Mucosa of stomach (tissue), 1 donor: ENCODE results near the gene STK32C.

Experiments
- H3K27me3 ChIP-seq: one replicate; pipeline ENCODE4 v1.7.0; 2013; ENCODE audit warnings: mild to moderate bottlenecking, low read length; ENCODE audit not compliant: control insufficient read depth, insufficient read depth
- H3K36me3 ChIP-seq: one replicate; pipeline ENCODE4 v1.7.0; 2013; ENCODE audit warnings: low read length; ENCODE audit not compliant: control insufficient read depth, insufficient read depth
- H3K4me1 ChIP-seq: one replicate; pipeline ENCODE4 v1.7.0; 2013; ENCODE audit warnings: mild to moderate bottlenecking, low read length; ENCODE audit not compliant: control insufficient read depth, insufficient read depth
- H3K4me3 ChIP-seq: one replicate; pipeline ENCODE4 v1.7.0; 2013; ENCODE audit warnings: low read length
- H3K9ac ChIP-seq: one replicate; pipeline ENCODE4 v1.7.0; 2013; ENCODE audit warnings: mild to moderate bottlenecking, low read length, moderate library complexity
- H3K9me3 ChIP-seq: one replicate; pipeline ENCODE4 v1.7.0; 2013; ENCODE audit warnings: mild to moderate bottlenecking, low read length, moderate library complexity; ENCODE audit not compliant: control insufficient read depth
- donor health status: Pancreatic carcinoma.

Gene STK32C

GRCh38 chr10:132208462-132209050 lies 99.2 kb downstream of the STK32C start:
- Histone ChIP-seq H3K9me3 (no peaks in the 10 kb centered on the region), H3K9ac (no peak overlapping the region), H3K4me1 (no peaks in the 10 kb centered on the region), H3K27me3 (no peaks in the 10 kb centered on the region), H3K36me3 (no peaks in the 10 kb centered on the region), H3K4me3 (no peak overlapping the region)

- Histone ChIP-seq H3K9ac (no peak overlapping the region), H3K4me3 (no peak overlapping the region), H3K27me3 (no peaks in the 10 kb centered on the region)
Measured at GRCh38 chr10:132207536-132208461, 100.0 kb downstream of the STK32C start.

GRCh38 chr10:132206806-132207535 lies 100.8 kb downstream of the STK32C start:
- no peaks in the 10 kb centered on the region for H3K9me3 ChIP-seq
- no peaks in the 10 kb centered on the region for H3K27me3 ChIP-seq
- H3K4me1 ChIP-seq = no peaks in the 10 kb centered on the region
- no peak overlapping the region for H3K9ac ChIP-seq
- H3K4me3 ChIP-seq = no peak overlapping the region
- H3K36me3 ChIP-seq = no peaks in the 10 kb centered on the region

More at GRCh38 chr10:132207536-132208461, 100.0 kb downstream of the STK32C start:
- no peaks in the 10 kb centered on the region for H3K36me3 ChIP-seq
- H3K4me1 ChIP-seq = no peaks in the 10 kb centered on the region
- no peaks in the 10 kb centered on the region for H3K9me3 ChIP-seq

GRCh38 chr10:132206377-132206745 lies 101.4 kb downstream of the STK32C start:
- Histone ChIP-seq H3K27me3 (no peaks in the 10 kb centered on the region), H3K9ac (no peak overlapping the region), H3K4me3 (no peak overlapping the region), H3K36me3 (no peaks in the 10 kb centered on the region), H3K9me3 (no peaks in the 10 kb centered on the region), H3K4me1 (no peaks in the 10 kb centered on the region)

GRCh38 chr10:132205650-132206376 lies 101.9 kb downstream of the STK32C start:
- Histone ChIP-seq H3K4me1 (no peaks in the 10 kb centered on the region), H3K36me3 (no peaks in the 10 kb centered on the region), H3K9ac (no peak overlapping the region)

GRCh38 chr10:132204781-132205473 lies 102.8 kb downstream of the STK32C start:
- Histone ChIP-seq H3K27me3 (no peaks in the 10 kb centered on the region), H3K4me3 (no peak overlapping the region), H3K36me3 (no peaks in the 10 kb centered on the region), H3K4me1 (no peaks in the 10 kb centered on the region), H3K9me3 (no peaks in the 10 kb centered on the region), H3K9ac (no peak overlapping the region)

More at GRCh38 chr10:132205650-132206376, 101.9 kb downstream of the STK32C start:
- Histone ChIP-seq H3K27me3 (no peaks in the 10 kb centered on the region), H3K9me3 (no peaks in the 10 kb centered on the region), H3K4me3 (no peak overlapping the region)

GRCh38 chr10:132204078-132204780 lies 103.5 kb downstream of the STK32C start:
- Histone ChIP-seq H3K9ac (no peak overlapping the region), H3K36me3 (no peaks in the 10 kb centered on the region), H3K4me1 (no peaks in the 10 kb centered on the region)

GRCh38 chr10:132203256-132204077 lies 104.3 kb downstream of the STK32C start:
- Histone ChIP-seq H3K4me1 (no peaks in the 10 kb centered on the region), H3K27me3 (no peaks in the 10 kb centered on the region), H3K36me3 (no peaks in the 10 kb centered on the region), H3K9me3 (no peaks in the 10 kb centered on the region), H3K4me3 (no peak overlapping the region), H3K9ac (no peak overlapping the region)

More at GRCh38 chr10:132204078-132204780, 103.5 kb downstream of the STK32C start:
- no peaks in the 10 kb centered on the region for H3K9me3 ChIP-seq
- H3K4me3 ChIP-seq = no peak overlapping the region
- H3K27me3 ChIP-seq = no peaks in the 10 kb centered on the region

- H3K27me3 ChIP-seq = no peaks in the 10 kb centered on the region
- no peak overlapping the region for H3K9ac ChIP-seq
- no peaks in the 10 kb centered on the region for H3K9me3 ChIP-seq
- H3K4me1 ChIP-seq = no peaks in the 10 kb centered on the region
- no peak overlapping the region for H3K4me3 ChIP-seq
- no peaks in the 10 kb centered on the region for H3K36me3 ChIP-seq
Measured at GRCh38 chr10:132202070-132202970, 105.4 kb downstream of the STK32C start.
